HG02798 (cell line): ENCODE results near the gene AIMP1.

Experiments used
- ATAC-seq: cut with Tn5 transposase; IDR thresholded peaks from one replicate; pipeline ENCODE4 v1.9.1; 2021; ENCODE audit warnings: mild to moderate bottlenecking; ENCODE audit not compliant: unreplicated experiment, poor library complexity

Gene AIMP1

DNA sequence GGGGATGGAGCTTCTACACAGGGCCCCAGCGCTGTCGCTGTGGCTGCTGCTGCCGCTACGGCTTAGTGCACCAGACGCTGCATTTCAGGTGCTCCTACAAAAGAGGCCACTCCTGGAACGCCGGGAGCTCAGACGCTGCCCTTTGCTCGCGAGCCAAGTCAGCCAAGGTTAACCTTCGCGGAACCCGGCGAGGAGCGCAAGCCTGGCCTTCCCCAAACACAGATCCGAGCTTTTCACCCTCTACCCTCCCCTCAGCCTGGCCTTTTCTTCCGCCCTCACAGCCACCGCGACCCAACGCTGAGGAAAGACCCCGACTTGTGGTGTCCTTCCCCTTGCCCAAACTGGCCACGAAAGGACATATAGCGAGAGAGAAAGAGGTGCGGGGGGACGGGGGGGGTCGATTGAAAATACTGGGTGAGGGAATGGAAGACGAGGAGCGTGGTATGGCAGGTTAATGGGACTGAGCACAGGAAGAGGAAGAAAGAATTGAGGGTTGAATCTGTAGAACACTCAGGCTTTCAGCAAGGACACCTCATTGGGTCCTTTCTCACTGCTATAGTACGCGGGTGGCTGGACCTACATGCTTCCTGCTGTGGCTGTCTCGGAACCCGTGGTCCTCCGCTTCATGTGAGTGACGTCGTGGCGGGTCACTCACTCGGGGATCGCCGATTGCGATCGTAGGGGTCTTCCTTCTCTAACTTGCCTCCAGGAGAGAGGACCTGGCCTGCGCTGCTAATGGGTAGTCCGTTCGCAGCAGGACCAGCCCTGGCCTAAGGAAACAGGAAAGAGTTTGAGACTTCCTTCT, at the start of gene AIMP1, which contains the start of gene TBCK:
AIMP1 (plus strand) TSS at position 583 of the 805 bp plus-strand sequence. CDS start 8,460 bp downstream, outside the sequence.
TBCK (minus strand) TSS at position 242 of the 805 bp plus-strand sequence. CDS start 7,249 bp downstream, outside the sequence.
- peak; percentile 89 for ATAC-seq

DNA sequence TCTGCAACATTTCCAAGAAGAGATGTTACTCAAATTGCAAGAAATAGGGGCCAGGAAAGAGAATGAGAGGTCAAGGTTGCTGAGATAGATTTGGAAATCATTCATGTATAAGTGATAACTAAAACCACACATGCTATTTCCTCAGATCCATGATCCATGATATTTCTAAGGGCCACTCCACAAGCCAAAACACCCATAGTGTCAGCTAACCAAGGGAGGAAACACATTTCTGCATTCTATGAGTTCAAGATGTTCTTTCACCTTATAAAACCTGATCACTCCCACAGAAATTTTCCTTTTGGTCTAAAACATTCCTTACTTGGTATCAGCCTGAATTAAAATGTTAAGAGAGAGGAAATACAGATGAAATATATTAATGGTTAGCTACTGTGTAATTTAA, 47.6 kb upstream of the AIMP1 start:
- no peak for ATAC-seq

DNA sequence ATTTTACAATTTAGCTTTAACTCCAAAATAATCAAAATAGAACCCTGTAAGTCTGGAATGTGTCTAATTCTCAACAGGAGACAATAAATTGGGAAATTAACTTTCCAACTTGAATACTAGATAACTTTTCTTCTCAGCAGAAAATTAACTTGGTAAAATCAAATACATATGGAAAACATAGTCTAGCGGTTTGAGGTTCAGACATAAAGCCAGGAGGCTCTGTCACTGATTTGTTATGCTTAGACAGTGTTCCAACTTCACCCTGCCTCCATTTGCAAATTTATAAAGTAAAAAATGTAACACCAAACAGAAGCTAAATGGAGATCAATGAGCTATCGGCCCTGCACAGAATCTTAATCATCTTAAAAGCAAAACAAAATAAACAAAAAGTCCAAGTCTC, 46.6 kb upstream of the AIMP1 start:
- ATAC-seq: no peak

DNA sequence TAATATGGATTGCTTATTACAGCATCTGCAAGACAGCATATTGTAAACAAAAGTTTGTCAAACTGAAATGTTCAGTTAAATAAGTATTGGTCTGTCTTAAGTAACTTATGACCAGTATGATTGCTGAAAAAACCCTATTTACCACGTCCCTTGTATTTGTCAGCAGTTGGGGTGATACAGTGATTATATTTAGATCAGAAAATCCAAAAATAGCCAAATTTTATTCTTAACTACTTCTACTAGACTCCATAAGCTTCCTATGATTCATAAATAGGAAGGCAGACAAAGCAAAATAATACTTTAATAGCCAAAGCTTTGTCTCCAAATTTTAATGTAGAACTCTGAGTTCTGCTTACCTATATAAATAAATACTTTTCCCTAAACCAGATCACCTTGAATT, 45.6 kb upstream of the AIMP1 start:
- ATAC-seq: no peak

DNA sequence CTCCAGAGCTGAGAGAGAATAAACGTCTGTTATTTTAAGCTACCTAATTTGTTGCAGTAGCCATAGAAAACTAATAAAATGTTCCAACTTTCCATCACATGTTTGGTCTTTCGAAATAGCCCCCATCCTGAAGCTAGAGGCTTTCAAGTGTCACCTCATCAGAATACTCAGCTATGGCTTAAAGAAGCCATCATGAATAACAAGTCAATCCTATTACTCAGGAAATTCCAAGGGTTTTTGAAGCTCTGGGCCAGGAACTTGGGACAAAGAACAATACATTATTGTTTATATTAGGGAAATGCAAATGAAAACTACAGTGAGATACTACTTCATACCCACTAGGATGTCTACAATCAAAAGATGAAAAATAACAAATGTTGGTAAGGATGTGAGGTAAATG, 42.5 kb upstream of the AIMP1 start:
- ATAC-seq: no peak

DNA sequence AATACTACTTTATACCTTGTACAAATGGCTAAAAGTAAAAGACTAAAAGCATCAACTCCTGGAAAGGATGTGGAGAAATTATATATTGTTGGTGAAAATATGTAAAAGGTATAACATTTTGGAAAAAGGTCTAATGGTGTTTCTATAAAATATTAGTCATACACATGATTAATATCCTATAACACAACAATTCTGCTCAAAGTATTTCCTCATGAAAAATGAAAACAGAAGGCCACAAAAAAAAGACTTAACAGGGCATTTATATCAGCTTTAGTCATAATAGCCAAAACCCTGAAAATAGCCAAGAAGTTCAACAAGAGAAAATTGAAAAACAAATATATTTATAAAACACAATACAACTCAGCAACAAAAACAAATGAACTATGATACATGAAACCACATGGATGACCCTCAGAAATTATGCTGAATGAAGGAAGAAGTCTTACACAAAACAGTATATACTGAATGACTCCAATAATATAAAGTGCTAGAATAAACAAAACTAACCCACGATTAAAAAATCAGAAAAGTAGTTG, 39.1 kb upstream of the AIMP1 start:
- no peak for ATAC-seq

- no peak for ATAC-seq
Measured at GRCh38 chr4:106284227-106284626, 32.1 kb upstream of the AIMP1 start.

- ATAC-seq: no peak
Measured at GRCh38 chr4:106286611-106287010, 29.7 kb upstream of the AIMP1 start.

DNA sequence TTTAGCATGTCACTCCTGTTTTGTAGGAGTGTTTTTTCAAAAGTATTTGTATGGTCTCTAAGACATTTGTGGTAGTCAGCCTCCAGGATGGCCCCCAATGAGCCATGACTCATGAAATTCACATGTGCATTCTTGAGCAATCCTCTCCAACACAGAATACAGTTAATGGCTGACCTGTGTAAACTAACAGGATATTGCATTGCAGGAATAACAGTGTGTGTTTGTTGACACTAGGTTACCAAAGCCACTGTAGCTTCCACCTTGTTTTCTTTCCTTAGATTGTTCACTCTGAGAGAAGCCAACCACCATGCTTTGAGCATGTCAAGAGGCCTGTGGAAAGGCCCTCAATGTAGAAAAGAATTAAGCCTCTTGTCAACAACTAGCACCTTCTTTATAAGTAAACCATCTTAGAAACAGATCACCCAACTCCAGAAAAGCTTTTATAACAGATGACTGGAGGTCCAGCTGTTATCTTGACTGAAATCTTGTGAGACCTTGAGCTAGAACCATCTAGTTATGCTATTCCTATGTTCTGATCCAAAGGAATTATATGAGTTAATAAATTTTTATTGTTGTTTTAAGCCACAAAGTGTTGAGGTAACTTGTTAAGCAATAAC, 28.9 kb upstream of the AIMP1 start:
- ATAC-seq: no peak

DNA sequence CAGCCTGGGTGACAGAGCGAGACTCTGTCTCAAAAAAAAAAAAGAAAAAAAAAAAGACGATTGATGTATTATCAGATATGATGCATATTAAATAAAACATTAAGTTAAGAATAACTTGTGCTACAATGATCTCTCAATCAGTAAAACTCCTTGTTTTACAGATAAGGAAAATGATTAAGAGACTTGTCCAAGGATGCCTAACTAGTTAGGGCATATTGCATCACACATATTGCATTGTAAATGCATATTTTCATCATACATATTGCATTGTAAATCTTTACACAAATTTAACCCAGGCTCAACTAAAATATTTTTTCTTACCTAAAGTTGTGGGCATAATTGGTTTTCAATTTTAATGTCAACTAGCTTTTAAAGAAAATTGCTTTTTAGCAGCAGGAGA, 26.6 kb upstream of the AIMP1 start:
- no peak for ATAC-seq

DNA sequence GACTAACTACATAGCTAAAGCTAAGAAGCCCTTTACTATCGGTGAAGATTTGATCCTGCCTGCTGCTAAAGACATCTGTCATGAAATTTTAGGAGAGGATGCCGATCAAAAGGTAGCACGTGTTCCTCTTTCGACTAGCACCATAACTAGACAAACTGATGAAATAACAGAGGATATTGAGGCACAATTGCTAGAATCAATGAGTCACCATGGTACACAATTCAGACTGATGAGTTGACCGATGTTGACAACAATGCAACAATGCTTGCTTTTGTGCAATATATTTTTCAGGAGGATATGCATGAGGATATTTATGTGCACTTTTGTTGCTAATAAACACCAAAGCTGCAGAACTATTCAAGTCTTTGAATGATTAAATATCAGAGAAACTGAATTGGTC, 24.7 kb upstream of the AIMP1 start:
- no peak for ATAC-seq

DNA sequence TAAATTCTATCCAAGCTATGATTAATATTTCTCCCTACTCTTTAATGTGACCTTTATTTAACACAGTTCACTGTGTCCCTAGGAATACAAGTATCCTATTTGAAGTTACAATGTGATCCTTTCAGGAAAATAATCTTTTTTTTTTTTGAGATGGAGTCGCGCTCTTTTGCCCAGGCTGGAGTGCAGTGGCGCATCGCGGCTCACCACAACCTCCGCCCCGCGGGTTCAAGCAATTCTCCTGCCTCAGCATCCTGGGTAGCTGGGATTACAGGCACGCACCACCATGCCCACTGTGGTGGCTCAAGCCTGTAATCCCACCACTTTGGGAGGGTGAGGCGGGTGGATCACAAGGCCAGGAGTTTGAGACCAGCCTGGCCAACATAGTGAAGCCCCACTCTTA, 22.3 kb upstream of the AIMP1 start:
- ATAC-seq: no peak

GRCh38 chr4:106297245-106298035, 18.9 kb upstream of the AIMP1 start:
- ATAC-seq: no peak

DNA sequence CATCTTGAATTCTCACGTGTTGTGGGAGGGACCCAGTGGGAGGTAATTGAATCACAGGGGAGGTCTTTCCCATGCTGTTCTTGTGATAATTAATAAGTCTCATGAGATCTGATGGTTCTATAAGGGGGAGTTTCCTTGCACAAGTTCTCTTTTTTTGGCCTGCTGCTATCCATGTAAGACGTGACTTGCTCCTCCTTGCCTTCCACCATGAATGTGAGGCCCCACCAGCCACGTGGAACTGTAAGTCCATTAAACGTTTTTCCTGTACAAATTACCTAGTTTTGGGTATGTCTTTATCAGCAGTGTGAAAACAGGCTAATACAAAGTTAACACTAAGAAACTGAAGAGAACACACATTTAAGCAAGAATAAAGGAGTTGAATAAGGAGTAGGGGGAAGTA, 16.4 kb upstream of the AIMP1 start:
- no peak for ATAC-seq

DNA sequence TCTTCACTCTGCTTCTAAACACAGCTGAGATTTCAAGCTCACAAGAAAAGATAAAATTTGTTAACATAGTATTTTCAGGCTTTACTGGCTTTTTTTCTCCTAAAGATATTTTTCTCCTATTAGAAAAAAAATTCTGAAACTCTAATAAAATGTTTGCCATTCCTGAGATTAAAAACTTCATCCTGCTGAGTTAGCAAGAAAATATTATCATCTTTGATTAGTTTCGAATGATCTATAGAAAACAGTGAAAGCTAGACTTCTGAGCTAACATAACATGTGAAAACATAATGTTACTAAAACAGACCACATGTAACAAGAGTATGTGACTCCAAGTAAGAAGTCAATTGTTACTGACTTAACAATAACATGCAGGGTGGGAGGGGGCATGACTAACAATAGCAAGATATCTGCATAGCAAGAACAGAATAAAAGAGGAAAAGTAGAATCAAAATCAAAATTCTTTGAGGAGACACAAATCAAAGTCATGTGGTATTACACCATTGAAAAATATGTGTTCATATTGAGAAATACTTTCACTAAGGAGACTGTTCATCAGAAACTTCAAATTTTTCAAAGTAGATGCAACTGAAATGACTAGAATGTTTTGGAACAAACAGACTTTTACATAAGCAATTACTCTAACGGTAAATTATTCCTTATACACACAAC, 14.8 kb upstream of the AIMP1 start:
- no peak for ATAC-seq

DNA sequence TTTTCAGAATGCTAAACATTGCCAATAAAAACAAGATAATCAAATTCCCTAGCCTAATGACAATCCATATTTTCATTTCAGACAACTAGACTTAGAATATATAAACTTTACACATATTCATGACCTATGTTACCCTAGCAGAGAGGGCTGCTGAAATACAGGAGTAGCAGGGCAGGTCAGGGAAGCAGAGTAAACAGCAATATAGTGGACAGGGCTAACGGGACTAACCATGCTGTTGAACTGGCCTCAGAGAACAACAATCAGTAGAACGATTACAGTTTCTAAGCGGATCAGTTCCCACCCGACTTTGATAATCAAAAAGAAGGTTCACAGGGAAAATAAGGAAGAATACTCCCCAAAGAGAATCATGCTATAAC, 14.3 kb upstream of the AIMP1 start:
- ATAC-seq: no peak

DNA sequence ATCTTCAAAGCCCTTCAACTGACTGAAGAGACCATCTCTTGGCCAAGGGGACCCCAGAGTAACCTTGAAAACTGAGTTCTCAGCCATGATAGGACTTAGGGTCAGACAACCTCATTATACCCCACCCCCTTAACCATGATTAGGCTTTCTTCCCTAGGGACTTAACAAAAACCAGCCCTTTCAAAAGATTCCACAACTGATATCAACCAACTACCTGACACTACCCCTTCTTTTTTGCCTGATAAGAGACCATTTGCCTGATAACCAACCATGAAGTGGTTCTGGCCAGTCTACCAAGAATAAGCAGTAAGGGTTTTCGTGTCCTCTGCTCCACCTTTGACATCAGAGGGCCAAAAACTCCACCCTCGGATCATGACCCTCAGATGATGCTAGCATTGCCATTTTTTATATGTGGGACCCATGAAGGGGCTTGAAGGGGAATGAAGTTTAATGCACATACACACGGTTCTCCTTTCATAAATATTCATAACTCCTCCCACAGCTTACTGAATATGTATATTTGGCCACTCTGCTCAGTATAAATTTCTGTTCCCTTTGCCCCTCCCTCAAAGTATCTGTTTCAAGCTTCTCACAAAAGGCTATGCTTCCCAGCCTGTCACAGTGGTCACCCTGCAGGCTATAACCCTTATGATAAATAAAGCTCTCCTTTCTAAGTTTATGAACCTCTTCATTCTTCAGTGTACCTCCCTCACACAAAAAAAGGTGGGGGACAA, 12.6 kb upstream of the AIMP1 start:
- ATAC-seq: no peak

- no peak for ATAC-seq
Measured at GRCh38 chr4:106304632-106305031, 11.7 kb upstream of the AIMP1 start.

DNA sequence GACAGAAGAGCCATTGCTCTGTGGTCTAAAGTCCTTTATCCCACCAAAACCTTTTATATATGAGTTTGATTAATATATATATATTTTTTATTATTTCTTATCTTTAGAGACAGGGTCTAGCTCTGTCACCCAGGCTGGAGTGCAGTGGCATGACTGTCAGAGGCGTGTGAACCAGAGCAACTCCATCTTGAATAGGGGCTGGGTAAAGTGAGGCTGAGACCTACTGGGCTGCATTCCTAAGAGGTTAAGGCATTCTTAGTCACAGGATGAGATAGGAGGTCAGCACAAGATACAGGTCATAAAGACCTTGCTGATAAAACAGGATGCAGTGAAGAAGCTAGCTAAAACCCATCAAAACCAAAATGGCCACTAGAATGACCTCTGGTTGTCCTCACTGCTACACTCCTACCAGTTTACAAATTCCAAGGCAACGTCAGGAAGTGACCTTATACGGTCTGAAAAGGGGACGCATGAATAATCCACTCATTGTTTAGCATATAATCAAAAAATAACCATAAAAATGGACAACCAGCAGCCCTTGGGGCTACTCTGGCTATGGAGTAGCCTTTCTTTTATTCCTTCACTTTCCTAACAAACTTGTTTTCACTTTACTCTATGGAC, 10.8 kb upstream of the AIMP1 start:
- ATAC-seq: no peak
